GM04503 (cell line): ENCODE measurements around the gene NRDE2.

Source experiments
- DNase-seq: peaks from one replicate; pipeline ENCODE4 v3.0.0-alpha.2; 2012; ENCODE audit warnings: low read depth

The NRDE2 gene

GRCh38 chr14:90295870-90296516 lies 35.7 kb downstream of the NRDE2 start:
- DNase-seq: no peak

GRCh38 chr14:90294872-90295271 lies 36.9 kb downstream of the NRDE2 start:
- no peak for DNase-seq

GRCh38 chr14:90293766-90294730 lies 37.7 kb downstream of the NRDE2 start:
- DNase-seq: no peak

- DNase-seq: no peak
These were observed 40.0 kb downstream of the NRDE2 start for GRCh38 chr14:90291699-90292098.

- DNase-seq: no peak
These were observed 41.3 kb downstream of the NRDE2 start for GRCh38 chr14:90290337-90291011.

GRCh38 chr14:90288651-90289355 lies 42.9 kb downstream of the NRDE2 start:
- no peak for DNase-seq

- DNase-seq: no peak
These were observed 44.0 kb downstream of the NRDE2 start for GRCh38 chr14:90287791-90288190.

- DNase-seq: no peak
These were observed 50.0 kb downstream of the NRDE2 start for GRCh38 chr14:90281756-90282155.

GRCh38 chr14:90281261-90281660 lies 50.5 kb downstream of the NRDE2 start:
- no peak for DNase-seq

- no peak for DNase-seq
These were observed 51.6 kb downstream of the NRDE2 start for GRCh38 chr14:90280096-90280495.

- no peak for DNase-seq
These were observed 53.3 kb downstream of the NRDE2 start for GRCh38 chr14:90278199-90279175.

- DNase-seq: no peak
These were observed 54.1 kb downstream of the NRDE2 start for GRCh38 chr14:90277581-90278198.

GRCh38 chr14:90276646-90277367 lies 54.9 kb downstream of the NRDE2 start:
- no peak for DNase-seq

- no peak for DNase-seq
These were observed 55.9 kb downstream of the NRDE2 start for GRCh38 chr14:90275820-90276219.

GRCh38 chr14:90275458-90275814 lies 56.3 kb downstream of the NRDE2 start:
- no peak for DNase-seq

- no peak for DNase-seq
These were observed 56.8 kb downstream of the NRDE2 start for GRCh38 chr14:90274808-90275457.

GRCh38 chr14:90274019-90274418 lies 57.7 kb downstream of the NRDE2 start:
- no peak for DNase-seq

GRCh38 chr14:90273532-90273931 lies 58.2 kb downstream of the NRDE2 start:
- DNase-seq: no peak

- no peak for DNase-seq
These were observed 59.2 kb downstream of the NRDE2 start for GRCh38 chr14:90272523-90272922.
